Measurements from ENCODE around the gene ZNF235. TPM values are rescaled to one million over a fixed set of nuclear protein-coding genes. Genes with fewer than 3 reads are reported as not detected.
"Not testable (repeated sequence)": the region's sequence is repeated elsewhere in the genome, so short reads cannot be mapped to it uniquely, and the experiment has no call there.

ZNF235 gene
- total and polyA plus RNA-seq, 4 donors: 0.96 to 5.3 (median 2.1) TPM

- H3K27ac ChIP-seq (ENCODE audit: low read depth in 1 of 2, low read length in 2 of 2): no peak overlapping the region
- peak overlapping the region in 1 of 3 donors; percentile 37 for H3K4me3 ChIP-seq (ENCODE audit: low read depth in 1 of 3, low read length in 3 of 3)
- no peaks in the 10 kb centered on the region for H3K27me3 ChIP-seq (ENCODE audit: control insufficient read depth in 4 of 4, insufficient read depth in 4 of 4, low read length in 3 of 4)
- peaks cover 6 to 47% (median 25%) of the 10 kb centered on the region in 4 donors for H3K36me3 ChIP-seq (ENCODE audit: control insufficient read depth in 4 of 4, insufficient read depth in 3 of 4, low read depth in 1 of 4, low read length in 3 of 4)
- no peak for DNase-seq (ENCODE audit: low spot score)
- TF ChIP-seq ZBTB33 (IDR thresholded peaks at IDR 0.05) (no peak), ATF3 (IDR thresholded peaks at IDR 0.05) (no peak), GABPA (IDR thresholded peaks at IDR 0.05 in 1 of 2, conservative IDR thresholded peaks at IDR 0.05 in 1 of 2) (no peak), HNF4A (conservative IDR thresholded peaks at IDR 0.05) (no peak), FOXA1 (IDR thresholded peaks at IDR 0.05) (no peak), EGR1 (IDR thresholded peaks at IDR 0.05; ENCODE audit: low read depth in 2 of 2) (no peak), FOXA2 (IDR thresholded peaks at IDR 0.05) (no peak), RXRA (IDR thresholded peaks at IDR 0.05) (no peak), YY1 (IDR thresholded peaks at IDR 0.05) (no peak), NR2F2 (IDR thresholded peaks at IDR 0.05) (no peak), MAX (IDR thresholded peaks at IDR 0.05) (no peak), SP1 (IDR thresholded peaks at IDR 0.05) (no peak)
- TF ChIP-seq, protein P1, sequence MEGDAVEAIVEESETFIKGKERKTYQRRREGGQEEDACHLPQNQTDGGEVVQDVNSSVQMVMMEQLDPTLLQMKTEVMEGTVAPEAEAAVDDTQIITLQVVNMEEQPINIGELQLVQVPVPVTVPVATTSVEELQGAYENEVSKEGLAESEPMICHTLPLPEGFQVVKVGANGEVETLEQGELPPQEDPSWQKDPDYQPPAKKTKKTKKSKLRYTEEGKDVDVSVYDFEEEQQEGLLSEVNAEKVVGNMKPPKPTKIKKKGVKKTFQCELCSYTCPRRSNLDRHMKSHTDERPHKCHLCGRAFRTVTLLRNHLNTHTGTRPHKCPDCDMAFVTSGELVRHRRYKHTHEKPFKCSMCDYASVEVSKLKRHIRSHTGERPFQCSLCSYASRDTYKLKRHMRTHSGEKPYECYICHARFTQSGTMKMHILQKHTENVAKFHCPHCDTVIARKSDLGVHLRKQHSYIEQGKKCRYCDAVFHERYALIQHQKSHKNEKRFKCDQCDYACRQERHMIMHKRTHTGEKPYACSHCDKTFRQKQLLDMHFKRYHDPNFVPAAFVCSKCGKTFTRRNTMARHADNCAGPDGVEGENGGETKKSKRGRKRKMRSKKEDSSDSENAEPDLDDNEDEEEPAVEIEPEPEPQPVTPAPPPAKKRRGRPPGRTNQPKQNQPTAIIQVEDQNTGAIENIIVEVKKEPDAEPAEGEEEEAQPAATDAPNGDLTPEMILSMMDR (IDR thresholded peaks at IDR 0.05; ENCODE audit: low read depth, low read length, missing input control): no peak
- TF ChIP-seq, protein P2, sequence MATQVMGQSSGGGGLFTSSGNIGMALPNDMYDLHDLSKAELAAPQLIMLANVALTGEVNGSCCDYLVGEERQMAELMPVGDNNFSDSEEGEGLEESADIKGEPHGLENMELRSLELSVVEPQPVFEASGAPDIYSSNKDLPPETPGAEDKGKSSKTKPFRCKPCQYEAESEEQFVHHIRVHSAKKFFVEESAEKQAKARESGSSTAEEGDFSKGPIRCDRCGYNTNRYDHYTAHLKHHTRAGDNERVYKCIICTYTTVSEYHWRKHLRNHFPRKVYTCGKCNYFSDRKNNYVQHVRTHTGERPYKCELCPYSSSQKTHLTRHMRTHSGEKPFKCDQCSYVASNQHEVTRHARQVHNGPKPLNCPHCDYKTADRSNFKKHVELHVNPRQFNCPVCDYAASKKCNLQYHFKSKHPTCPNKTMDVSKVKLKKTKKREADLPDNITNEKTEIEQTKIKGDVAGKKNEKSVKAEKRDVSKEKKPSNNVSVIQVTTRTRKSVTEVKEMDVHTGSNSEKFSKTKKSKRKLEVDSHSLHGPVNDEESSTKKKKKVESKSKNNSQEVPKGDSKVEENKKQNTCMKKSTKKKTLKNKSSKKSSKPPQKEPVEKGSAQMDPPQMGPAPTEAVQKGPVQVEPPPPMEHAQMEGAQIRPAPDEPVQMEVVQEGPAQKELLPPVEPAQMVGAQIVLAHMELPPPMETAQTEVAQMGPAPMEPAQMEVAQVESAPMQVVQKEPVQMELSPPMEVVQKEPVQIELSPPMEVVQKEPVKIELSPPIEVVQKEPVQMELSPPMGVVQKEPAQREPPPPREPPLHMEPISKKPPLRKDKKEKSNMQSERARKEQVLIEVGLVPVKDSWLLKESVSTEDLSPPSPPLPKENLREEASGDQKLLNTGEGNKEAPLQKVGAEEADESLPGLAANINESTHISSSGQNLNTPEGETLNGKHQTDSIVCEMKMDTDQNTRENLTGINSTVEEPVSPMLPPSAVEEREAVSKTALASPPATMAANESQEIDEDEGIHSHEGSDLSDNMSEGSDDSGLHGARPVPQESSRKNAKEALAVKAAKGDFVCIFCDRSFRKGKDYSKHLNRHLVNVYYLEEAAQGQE (IDR thresholded peaks at IDR 0.05): no peak
- H3K9ac ChIP-seq (ENCODE audit: low read depth in 1 of 2, low read length in 2 of 2): no peak overlapping the region
- 94% methylated on average over 2 of the region's 2 CpGs for WGBS
- no peaks in the 10 kb centered on the region for H3K4me1 ChIP-seq (ENCODE audit: control insufficient read depth in 4 of 4, insufficient read depth in 4 of 4, low read length in 3 of 4)
- H3K9me3 ChIP-seq (ENCODE audit: control insufficient read depth in 4 of 4, low read length in 3 of 4): peaks cover 12 to 45% (median 37%) of the 10 kb centered on the region in 4 donors
These were observed 37.0 kb upstream of the ZNF235 start for GRCh38 chr19:44341794-44342193.

GRCh38 chr19:44334639-44335038, 29.8 kb upstream of the ZNF235 start:
- Histone ChIP-seq H3K9me3 (ENCODE audit: control insufficient read depth in 4 of 4, low read length in 3 of 4) (peaks cover 23 to 74% (median 59%) of the 10 kb centered on the region in 4 donors), H3K4me3 (ENCODE audit: low read depth in 1 of 3, low read length in 3 of 3) (peak overlapping the region in 2 of 3 donors; percentile 54 to 56), H3K36me3 (ENCODE audit: control insufficient read depth in 4 of 4, insufficient read depth in 3 of 4, low read depth in 1 of 4, low read length in 3 of 4) (peaks cover 16 to 89% (median 64%) of the 10 kb centered on the region in 4 donors)
- not testable (repeated sequence) for H3K27ac ChIP-seq (ENCODE audit: low read depth in 1 of 2, low read length in 2 of 2); H3K9ac ChIP-seq (ENCODE audit: low read depth in 1 of 2, low read length in 2 of 2); H3K27me3 ChIP-seq (ENCODE audit: control insufficient read depth in 4 of 4, insufficient read depth in 4 of 4, low read length in 3 of 4); H3K4me1 ChIP-seq (ENCODE audit: control insufficient read depth in 4 of 4, insufficient read depth in 4 of 4, low read length in 3 of 4); DNase-seq (ENCODE audit: low spot score)
- 74% methylated on average over 3 of the region's 3 CpGs for WGBS
